ENCODE data around the gene TBC1D17. TPM values are rescaled to one million over a fixed set of nuclear protein-coding genes. Genes with fewer than 3 reads are reported as not detected.

TBC1D17 gene
- total RNA-seq, 4 donors from 2014 or later: 47.7 to 56.5 (median 49.0) TPM

- H3K4me1 ChIP-seq: peaks cover 0 to 81% (median 20%) of the 10 kb centered on the region in 4 donors
- peaks cover 0 to 84% (median 4%) of the 10 kb centered on the region in 3 donors for H3K36me3 ChIP-seq
- H3K27me3 ChIP-seq: no peaks in the 10 kb centered on the region
- H3K9me3 ChIP-seq: no peaks in the 10 kb centered on the region
- H3K27ac ChIP-seq: peak overlapping the region; percentile 76 to 86 (median 81)
- no peak for TF ChIP-seq POLR2A (IDR thresholded peaks at IDR 0.05)
- TF ChIP-seq CTCF (IDR thresholded peaks at IDR 0.05): no peak
- TF ChIP-seq EP300 (IDR thresholded peaks at IDR 0.05): no peak
- DNase-seq (ENCODE audit: low spot score in 2 of 2): peak; percentile 55 to 71
- H3K4me3 ChIP-seq: peak overlapping the region in 1 of 4 donors; percentile 32
- whole genome bisulfite sequencing, 2 donors: 25 to 41% methylated on average over 8 to 13 of the region's 13 CpGs
Observed at GRCh38 chr19:49861107-49861506, 16.4 kb upstream of the TBC1D17 start.

- no peak for DNase-seq (ENCODE audit: low spot score in 2 of 2)
- Histone ChIP-seq H3K9me3 (no peaks in the 10 kb centered on the region), H3K27me3 (no peaks in the 10 kb centered on the region), H3K36me3 (peaks cover 0 to 78% (median 4%) of the 10 kb centered on the region in 3 donors), H3K4me1 (peaks cover 0 to 87% (median 26%) of the 10 kb centered on the region in 4 donors), H3K4me3 (no peak overlapping the region), H3K27ac (peak overlapping the region; percentile 76 to 86 (median 81))
- WGBS, 2 donors: 78 to 82% methylated on average over 49 to 56 of the region's 60 CpGs
- no peak for TF ChIP-seq POLR2A (IDR thresholded peaks at IDR 0.05)
- no peak for TF ChIP-seq EP300 (IDR thresholded peaks at IDR 0.05)
- TF ChIP-seq CTCF (IDR thresholded peaks at IDR 0.05): no peak
Observed at GRCh38 chr19:49861541-49862378, 15.7 kb upstream of the TBC1D17 start.

GRCh38 chr19:49862391-49863253 lies 14.9 kb upstream of the TBC1D17 start:
- WGBS, 2 donors: 61 to 68% methylated on average over 45 to 47 of the region's 49 CpGs
- Histone ChIP-seq H3K27me3 (no peaks in the 10 kb centered on the region), H3K27ac (peak overlapping the region in 1 of 4 donors; percentile 86), H3K9me3 (no peaks in the 10 kb centered on the region), H3K4me3 (no peak overlapping the region), H3K4me1 (peaks cover 0 to 84% (median 26%) of the 10 kb centered on the region in 4 donors), H3K36me3 (peaks cover 0 to 69% (median 4%) of the 10 kb centered on the region in 3 donors)
- DNase-seq (ENCODE audit: low spot score in 2 of 2): no peak
- no peak for TF ChIP-seq EP300 (IDR thresholded peaks at IDR 0.05)
- TF ChIP-seq POLR2A (IDR thresholded peaks at IDR 0.05): no peak
- TF ChIP-seq CTCF (IDR thresholded peaks at IDR 0.05): peak in 1 of 5 experiments; percentile 6

DNA sequence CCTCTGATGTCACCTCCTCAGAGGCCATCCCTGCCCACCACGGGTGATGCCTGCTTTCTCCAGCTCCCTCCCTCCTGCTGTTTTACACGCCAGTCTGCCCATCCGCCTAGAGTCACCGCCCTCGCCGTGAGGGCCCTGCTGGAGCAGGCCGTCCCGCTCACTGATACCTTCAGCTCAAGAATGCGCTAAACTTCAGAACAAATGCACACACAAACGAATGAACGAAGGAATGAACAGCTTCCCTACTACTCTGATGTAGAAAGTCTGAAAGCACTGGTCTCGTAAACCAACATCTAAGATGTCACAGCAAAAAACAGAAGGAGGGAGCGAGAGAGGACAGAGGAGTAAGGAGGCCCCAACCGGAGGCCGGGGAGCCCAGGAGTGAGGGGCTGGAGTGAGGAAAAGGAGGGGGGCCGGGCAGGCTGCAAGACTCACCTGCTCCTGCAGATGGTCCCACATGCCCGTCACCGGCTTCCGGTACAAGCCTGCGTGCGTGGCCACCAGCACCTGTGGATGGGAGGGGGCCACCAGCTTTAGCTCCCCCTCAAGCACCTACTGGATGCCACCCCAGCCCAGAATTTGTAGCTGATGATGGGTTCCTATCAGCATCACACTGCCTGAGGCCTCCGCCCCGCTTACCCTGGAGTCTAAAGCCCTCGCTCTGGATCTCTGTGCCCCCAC lies 14.1 kb upstream of the TBC1D17 start:
- no peak for DNase-seq (ENCODE audit: low spot score in 2 of 2)
- 88 to 89% methylated on average over 24 of the region's 24 CpGs for WGBS, 2 donors
- Histone ChIP-seq H3K27me3 (no peaks in the 10 kb centered on the region), H3K27ac (no peak overlapping the region), H3K9me3 (no peaks in the 10 kb centered on the region), H3K4me1 (peaks cover 0 to 84% (median 29%) of the 10 kb centered on the region in 4 donors), H3K36me3 (peaks cover 0 to 62% (median 0%) of the 10 kb centered on the region in 3 donors), H3K4me3 (no peak overlapping the region)
- no peak for TF ChIP-seq CTCF (IDR thresholded peaks at IDR 0.05)
- TF ChIP-seq EP300 (IDR thresholded peaks at IDR 0.05): no peak
- TF ChIP-seq POLR2A (IDR thresholded peaks at IDR 0.05): no peak
